Gastrocnemius medialis (tissue), 4 donors: ENCODE data around the gene FOXP4.

Experiments
- CTCF ChIP-seq, 5 experiments: fragments of 450-650 bp in 3 of 5; fragments of 200-600 bp in 2 of 5; sonication (generic) in 2 of 5; IDR thresholded peaks in 4 of 5; conservative IDR thresholded peaks in 1 of 5; 1 replicate in 4 of 5; 2 replicates in 1 of 5; pipeline ENCODE4 v1.5.1; 2016 to 2019; ENCODE audit warnings: antibody characterized with exemption in 5 of 5, mild to moderate bottlenecking in 3 of 5, moderate library complexity in 3 of 5
- POLR2A ChIP-seq, 2 donors: fragments of 450-650 bp; IDR thresholded peaks; one replicate each; pipeline ENCODE4 v1.6.1; 2017; ENCODE audit warnings: antibody characterized with exemption in 2 of 2, mild to moderate bottlenecking in 2 of 2, moderate library complexity in 2 of 2

GRCh38 chr6:41638935-41639808 is 93.0 kb downstream of the FOXP4 start:
- TF ChIP-seq CTCF (IDR thresholded peaks at IDR 0.05 in 4 of 5, conservative IDR thresholded peaks at IDR 0.05 in 1 of 5) (no peak), POLR2A (IDR thresholded peaks at IDR 0.05) (no peak)
